A673 (cell line): ENCODE results near the gene GCN1. TPM values are rescaled to one million over a fixed set of nuclear protein-coding genes. Genes with fewer than 3 reads are reported as not detected.

Experiments
- BruUV-seq: library from RNA; stranded (reverse); fragments of 400-500 nt; replicated peaks from 2 replicates; lab custom pipeline; 2021; lab: Mats Ljungman, UMichigan
- CTCF ChIA-PET: fragments of 300-600 bp; sonication (Branson Sonifier 250); formaldehyde crosslinking; loops from one replicate; lab custom pipeline; 2022; ENCODE audit warnings: antibody characterized with exemption; lab: Charles Lee
- POLR2A ChIA-PET: fragments of 300-600 bp; sonication (Branson Sonifier 250); formaldehyde crosslinking; loops from one replicate; lab custom pipeline; 2022; ENCODE audit warnings: antibody characterized with exemption; ENCODE audit not compliant: low non-redundant PET; lab: Charles Lee
- DNase-seq: peaks from one replicate; pipeline ENCODE4 v3.0.0-alpha.2; 2015; ENCODE audit warnings: low spot score
- H3K27ac ChIP-seq: fragments of 200-600 bp; sonication (generic); 2 replicates; pipeline ENCODE4 v1.5.1; 2016; ENCODE audit warnings: mixed run types, low read depth, mild to moderate bottlenecking, mixed read lengths, antibody characterized with exemption, low read length; ENCODE audit not compliant: poor library complexity, severe bottlenecking
- H3K27me3 ChIP-seq: fragments of 200-600 bp; sonication (generic); replicated peaks from 2 replicates; pipeline ENCODE4 v1.6.1; 2017; ENCODE audit warnings: mixed run types, low read depth, mild to moderate bottlenecking, mixed read lengths, antibody characterized with exemption, low read length; ENCODE audit not compliant: insufficient read depth, poor library complexity
- H3K36me3 ChIP-seq: fragments of 200-600 bp; sonication (generic); 2 replicates; pipeline ENCODE4 v1.6.1; 2016; ENCODE audit warnings: mixed run types, mild to moderate bottlenecking, mixed read lengths, antibody characterized with exemption, low read length; ENCODE audit not compliant: insufficient read depth, poor library complexity, severe bottlenecking
- H3K4me1 ChIP-seq: fragments of 200-600 bp; sonication (generic); 2 replicates; pipeline ENCODE4 v1.6.1; 2017; ENCODE audit warnings: mixed run types, mild to moderate bottlenecking, mixed read lengths, antibody characterized with exemption, low read length; ENCODE audit not compliant: insufficient read depth, poor library complexity, severe bottlenecking
- H3K4me3 ChIP-seq: fragments of 200-600 bp; sonication (generic); 2 replicates; pipeline ENCODE4 v1.5.1; 2016; ENCODE audit warnings: low read depth, mixed run types, mild to moderate bottlenecking, mixed read lengths, low read length; ENCODE audit not compliant: poor library complexity, severe bottlenecking
- H3K9me3 ChIP-seq: fragments of 200-600 bp; sonication (generic); 2 replicates; pipeline ENCODE4 v1.6.1; 2016; ENCODE audit warnings: mixed run types, low read depth, mild to moderate bottlenecking, mixed read lengths, antibody characterized with exemption, low read length; ENCODE audit not compliant: poor library complexity, severe bottlenecking
- CTCF ChIP-seq: fragments of 300-800, 200-600 bp; sonication (generic); conservative IDR thresholded peaks from 2 replicates; pipeline ENCODE4 v1.5.1; 2017; ENCODE audit warnings: low read depth, mild to moderate bottlenecking, antibody characterized with exemption, low read length, moderate library complexity, mixed read lengths
- EZH2 ChIP-seq: fragments of 200-600 bp; sonication (generic); IDR thresholded peaks from 2 replicates; pipeline ENCODE4 v1.6.1; 2017; ENCODE audit warnings: borderline replicate concordance, low read depth, mild to moderate bottlenecking, mixed read lengths, antibody characterized with exemption, low read length; ENCODE audit not compliant: poor library complexity, severe bottlenecking
- intact Hi-C: fragments of 100-400 bp; cut with micrococcal nuclease; formaldehyde crosslinking; loops from one replicate; pipeline ENCODE4 v1.10.0; 2022; ENCODE audit not compliant: unreplicated experiment
- total RNA-seq: library from RNA; stranded (reverse); gene quantifications from 2 replicates; pipeline ENCODE4 v1.2.3, GENCODE V29; 2021

The GCN1 gene
- total RNA-seq, 1 experiment from 2014 or later, result 129 TPM

GRCh38 chr12:120145164-120145563, 49.4 kb downstream of the GCN1 start:
- no peak overlapping the region for H3K4me3 ChIP-seq
- intact Hi-C loops, result no loop called here
- no peaks in the 10 kb centered on the region for H3K9me3 ChIP-seq
- no peak overlapping the region for H3K27ac ChIP-seq
- no peak for DNase-seq
- no peaks in the 10 kb centered on the region for H3K4me1 ChIP-seq
- ChIA-PET POLR2A (no interaction called here), CTCF (no interaction called here)
- H3K27me3 ChIP-seq, result no peaks in the 10 kb centered on the region
- TF ChIP-seq EZH2, result no peak
- TF ChIP-seq CTCF, result no peak
- BruUV-seq, result no TSS peak
- H3K36me3 ChIP-seq, result peaks cover 91% of the 10 kb centered on the region

GRCh38 chr12:120144215-120144614, 50.3 kb downstream of the GCN1 start:
- POLR2A ChIA-PET, result no interaction called here
- peaks cover 95% of the 10 kb centered on the region for H3K36me3 ChIP-seq
- BruUV-seq, result no TSS peak

GRCh38 chr12:120142231-120142877, 52.2 kb downstream of the GCN1 start:
- DNase-seq, result no peak
- ChIA-PET CTCF (no interaction called here), POLR2A (no interaction called here)
- Histone ChIP-seq H3K4me3 (no peak overlapping the region), H3K27ac (no peak overlapping the region), H3K4me1 (no peaks in the 10 kb centered on the region), H3K27me3 (no peaks in the 10 kb centered on the region), H3K36me3 (peaks cover 92% of the 10 kb centered on the region), H3K9me3 (no peaks in the 10 kb centered on the region)
- TF ChIP-seq EZH2 (no peak), CTCF (no peak)
- no TSS peak for BruUV-seq
- intact Hi-C loops, result no loop called here

More at GRCh38 chr12:120144215-120144614, 50.3 kb downstream of the GCN1 start:
- Histone ChIP-seq H3K9me3 (no peaks in the 10 kb centered on the region), H3K27me3 (no peaks in the 10 kb centered on the region), H3K4me1 (no peaks in the 10 kb centered on the region), H3K4me3 (no peak overlapping the region), H3K27ac (no peak overlapping the region)
- intact Hi-C loops, result no loop called here
- CTCF ChIA-PET, result no interaction called here
- DNase-seq, result no peak
- no peak for TF ChIP-seq EZH2
- no peak for TF ChIP-seq CTCF
